HG02610 (cell line): ENCODE measurements around the gene C2CD3.

Experiments used
- ATAC-seq: cut with Tn5 transposase; IDR thresholded peaks from one replicate; pipeline ENCODE4 v1.9.1; 2021; ENCODE audit warnings: mild to moderate bottlenecking, moderate library complexity; ENCODE audit not compliant: unreplicated experiment

C2CD3 gene

GRCh38 chr11:74021998-74022397 is 148.8 kb downstream of the C2CD3 start:
- ATAC-seq, result no peak

GRCh38 chr11:74020539-74020938 is 150.3 kb downstream of the C2CD3 start:
- ATAC-seq, result peak; percentile 78

GRCh38 chr11:74019860-74020259 is 150.9 kb downstream of the C2CD3 start:
- peak; percentile 39 for ATAC-seq

GRCh38 chr11:74019104-74019738 is 151.6 kb downstream of the C2CD3 start:
- ATAC-seq, result no peak

GRCh38 chr11:74018331-74019005 is 152.3 kb downstream of the C2CD3 start:
- no peak for ATAC-seq

GRCh38 chr11:74017631-74018030 is 153.2 kb downstream of the C2CD3 start:
- ATAC-seq, result no peak

GRCh38 chr11:74015919-74016684 is 154.7 kb downstream of the C2CD3 start:
- ATAC-seq, result no peak

GRCh38 chr11:74014880-74015279 is 155.9 kb downstream of the C2CD3 start:
- no peak for ATAC-seq

GRCh38 chr11:74013141-74013540 is 157.7 kb downstream of the C2CD3 start:
- no peak for ATAC-seq

- no peak for ATAC-seq
Observed at GRCh38 chr11:74012074-74012809, 158.6 kb downstream of the C2CD3 start.

- ATAC-seq, result peak; percentile 82
Observed at GRCh38 chr11:74011360-74012073, 159.3 kb downstream of the C2CD3 start.

- no peak for ATAC-seq
Observed at GRCh38 chr11:74010306-74011300, 160.2 kb downstream of the C2CD3 start.

GRCh38 chr11:74009675-74010305 is 161.0 kb downstream of the C2CD3 start:
- ATAC-seq, result no peak

GRCh38 chr11:74009230-74009547 is 161.6 kb downstream of the C2CD3 start:
- ATAC-seq, result no peak

GRCh38 chr11:74008373-74009229 is 162.2 kb downstream of the C2CD3 start, which contains the start of gene UCP3:
UCP3 (minus strand) TSS chr11:74009085; CDS start chr11:74007042, 2,043 bp downstream.
- ATAC-seq, result no peak

- no peak for ATAC-seq
Observed at GRCh38 chr11:74007691-74008372, 163.0 kb downstream of the C2CD3 start.

- ATAC-seq, result no peak
Observed at GRCh38 chr11:74006743-74007304, 164.0 kb downstream of the C2CD3 start.
